ENCODE results near the gene MLLT1.

GRCh38 chr19:6204212-6204611, 75.6 kb downstream of the MLLT1 start:
- TF ChIP-seq CTCF (IDR thresholded peaks at IDR 0.05), result no peak
- TF ChIP-seq POLR2A (IDR thresholded peaks at IDR 0.05), result no peak

All from ovary (tissue), 3 donors.